GM12878 (cell line): ENCODE results near the gene TEPSIN. TPM values are rescaled to one million over a fixed set of nuclear protein-coding genes. Genes with fewer than 3 reads are reported as not detected.

ENCODE experiments used
- ATAC-seq: fragments of 200-7000 bp; cut with Tn5 transposase; 3 replicates; pipeline ENCODE4 v1.9.1; 2020; ENCODE audit warnings: mild to moderate bottlenecking, moderate library complexity
- BruUV-seq: library from RNA; stranded (reverse); fragments of 400-500 nt; replicated peaks from 2 replicates; lab custom pipeline; 2021; lab: Mats Ljungman, UMichigan
- CTCF ChIA-PET: fragments of 300-600 bp; sonication (Branson Sonifier 250); formaldehyde crosslinking; extraction: SDS; loops from one replicate; lab custom pipeline; 2021; ENCODE audit warnings: inconsistent platforms; lab: Yijun Ruan, JAX
- POLR2A ChIA-PET: fragments of 350-600 bp; formaldehyde crosslinking; extraction: SDS; loops from one replicate; lab custom pipeline; 2021; ENCODE audit warnings: inconsistent platforms; lab: Charles Lee
- RAD21 ChIA-PET: fragments of 300-600 bp; sonication (Branson Sonifier 250); formaldehyde crosslinking; loops from one replicate; lab custom pipeline; 2023; ENCODE audit warnings: antibody characterized with exemption; ENCODE audit not compliant: unreplicated experiment; lab: Charles Lee
- SMC1A ChIA-PET: fragments of 300-600 bp; sonication (Branson Sonifier 250); formaldehyde crosslinking; loops from one replicate; lab custom pipeline; 2023; ENCODE audit not compliant: unreplicated experiment, uncharacterized antibody; lab: Charles Lee
- DNase-seq: peaks from one replicate; pipeline ENCODE4 v3.0.0-alpha.2; 2011; ENCODE audit warnings: low read depth, low spot score
- FAIRE-seq: peaks from 3 replicates; lab custom pipeline; 2011; peaks lifted over from hg19 to GRCh38; lab: Jason Lieb, UNC
- H2AFZ ChIP-seq: 2 replicates; pipeline ENCODE4 v1.6.0; 2011; ENCODE audit warnings: low read depth, low read length, control low read depth; ENCODE audit not compliant: control insufficient read depth
- H3K27ac ChIP-seq: 2 replicates; pipeline ENCODE4 v1.5.1; 2011; ENCODE audit warnings: control low read depth; ENCODE audit not compliant: control insufficient read depth, insufficient read depth
- H3K27me3 ChIP-seq, 2 experiments: replicated peaks in 1 of 2; 2 replicates each; pipeline versions ENCODE4 v1.6.0 to v1.6.1; 2011; ENCODE audit warnings: low read length in 1 of 2; ENCODE audit not compliant: control insufficient read depth in 2 of 2, insufficient read depth in 2 of 2
- H3K36me3 ChIP-seq, 2 experiments: 2 replicates each; pipeline ENCODE4 v1.5.1; 2011; ENCODE audit warnings: low read length in 1 of 2; ENCODE audit not compliant: control insufficient read depth in 2 of 2, insufficient read depth in 2 of 2
- H3K4me1 ChIP-seq: 2 replicates; pipeline ENCODE4 v1.6.1; 2011; ENCODE audit warnings: mild to moderate bottlenecking, low read length, moderate library complexity, mixed read lengths; ENCODE audit not compliant: control insufficient read depth, insufficient read depth
- H3K4me2 ChIP-seq: 2 replicates; pipeline ENCODE4 v1.6.0; 2011; ENCODE audit warnings: control low read depth; ENCODE audit not compliant: control insufficient read depth, insufficient read depth
- H3K4me3 ChIP-seq: fragments of 200-600 bp; sonication (generic); 2 replicates; pipeline ENCODE4 v1.5.1; 2016
- H3K79me2 ChIP-seq: 2 replicates; pipeline ENCODE4 v1.6.0; 2011; ENCODE audit warnings: low read length; ENCODE audit not compliant: control insufficient read depth, insufficient read depth
- H3K9ac ChIP-seq: 2 replicates; pipeline ENCODE4 v1.8.0; 2011; ENCODE audit warnings: low read length, control low read depth, mixed read lengths; ENCODE audit not compliant: control insufficient read depth, insufficient read depth
- H3K9me3 ChIP-seq: replicated peaks from 3 replicates; pipeline ENCODE4 v1.5.1; 2011; ENCODE audit warnings: mild to moderate bottlenecking, low read length; ENCODE audit not compliant: control insufficient read depth, insufficient read depth
- H4K20me1 ChIP-seq: 2 replicates; pipeline ENCODE4 v1.6.0; 2011; ENCODE audit not compliant: control insufficient read depth, insufficient read depth
- CBX5 ChIP-seq: sonication (generic); IDR thresholded peaks from 2 replicates; pipeline ENCODE4 v1.6.1; 2016; ENCODE audit warnings: low read depth, moderate library complexity, mild to moderate bottlenecking, inconsistent platforms
- DPF2 ChIP-seq: fragments of 450-650 bp; IDR thresholded peaks from 2 replicates; pipeline ENCODE4 v1.6.1; 2017; ENCODE audit warnings: mild to moderate bottlenecking
- E2F4 ChIP-seq: IDR thresholded peaks from 2 replicates; pipeline ENCODE4 v1.6.1; 2012; ENCODE audit warnings: low read depth, low read length, improper control_type of control experiment
- MYB ChIP-seq: fragments of 150-350 bp; IDR thresholded peaks from 2 replicates; pipeline ENCODE4 v1.6.1; 2014; ENCODE audit warnings: mild to moderate bottlenecking, low read depth, low read length, borderline replicate concordance
- PBX3 ChIP-seq: IDR thresholded peaks from 2 replicates; pipeline ENCODE4 v1.6.1; 2011; ENCODE audit warnings: mild to moderate bottlenecking, low read depth, low read length, moderate library complexity; ENCODE audit not compliant: insufficient replicate concordance
- REST ChIP-seq: IDR thresholded peaks from 2 replicates; pipeline ENCODE4 v1.6.1; 2012; ENCODE audit warnings: mild to moderate bottlenecking, low read depth, low read length
- SMAD5 ChIP-seq: IDR thresholded peaks from 2 replicates; pipeline ENCODE4 v1.6.1; 2016; ENCODE audit warnings: antibody characterized with exemption, low read depth
- SMARCA5 ChIP-seq: fragments of 450-650 bp; IDR thresholded peaks from 2 replicates; pipeline ENCODE4 v1.6.1; 2017; ENCODE audit warnings: mild to moderate bottlenecking
- WGBS: methylation state at CpG from one replicate; pipeline ENCODE4 v1.1.6; 2016; ENCODE audit warnings: low lambda C conversion rate; ENCODE audit not compliant: insufficient replicate concordance, insufficient coverage; ENCODE audit errors: missing lambda C conversion rate; 5-methylcytosine and 5-hydroxymethylcytosine counted together
- in situ Hi-C: fragments of 300-500 bp; cut with MboI; formaldehyde crosslinking; loops from 9 replicates; pipeline ENCODE4 v1.14.3; 2018; ENCODE audit warnings: mixed read lengths
- intact Hi-C: fragments of 100-400 bp; cut with micrococcal nuclease; formaldehyde crosslinking; loops from one replicate; pipeline ENCODE4 v1.14.2; 2022; ENCODE audit not compliant: unreplicated experiment
- polyA plus RNA-seq, 11 experiments: library from polyadenylated mRNA; depleted of rRNA in 4 of 11; unstranded in 6 of 11; stranded (reverse) in 5 of 11; fragments of >200 nt; fragmentation: Nextera tagmentation in 4 of 11; fragmentation: Illumina TruSeq in 1 of 11; extraction: Ambion mirVana in 4 of 11; extraction: Trizol in 1 of 11; gene quantifications; 1 replicate in 1 of 11; 2 replicates in 10 of 11; pipeline versions ENCODE4 v1.2.1 to v1.2.3, GENCODE V29; 2011 to 2016; ENCODE audit warnings: inconsistent platforms in 2 of 11, missing spikeins in 2 of 11, low read depth in 1 of 11
- total RNA-seq, 4 experiments: library from RNA; depleted of rRNA in 3 of 4; stranded (reverse); fragments of >200 nt in 3 of 4; fragmentation: Illumina TruSeq in 1 of 4; extraction: Trizol in 1 of 4; gene quantifications; 2 replicates each; pipeline versions ENCODE4 v1.2.1 to v1.2.3, GENCODE V29; 2013 to 2021

TEPSIN gene
- total and polyA plus RNA-seq, 10 of the 15 experiments (the other 5 are each of a cell fraction or from before 2014, with no cell fraction given): 0.87 to 36.7 (median 5.3) TPM

GRCh38 chr17:81182596-81182995, 56.3 kb downstream of the TEPSIN start:
- no peak overlapping the region for H2AFZ ChIP-seq
- ChIA-PET SMC1A (no interaction called here), POLR2A (no interaction called here), RAD21 (no interaction called here), CTCF (no interaction called here)
- in situ Hi-C loops: no loop called here
- H3K27ac ChIP-seq: no peak overlapping the region
- no peaks in the 10 kb centered on the region for H3K27me3 ChIP-seq
- no peak overlapping the region for H3K9ac ChIP-seq
- no peaks in the 10 kb centered on the region for H3K36me3 ChIP-seq
- intact Hi-C loops: no loop called here
- DNase-seq: no peak
- no TSS peak for BruUV-seq
- H3K4me2 ChIP-seq: no peak overlapping the region
- H3K79me2 ChIP-seq: no peaks in the 10 kb centered on the region
- FAIRE-seq: no peak
- H3K4me3 ChIP-seq: no peak overlapping the region
- ATAC-seq: no peak
- H3K4me1 ChIP-seq: no peaks in the 10 kb centered on the region
- no peaks in the 10 kb centered on the region for H3K9me3 ChIP-seq
- TF ChIP-seq REST: no peak
- no peak for TF ChIP-seq E2F4
- no peak for TF ChIP-seq MYB
- TF ChIP-seq PBX3: no peak
- TF ChIP-seq CBX5: no peak
- TF ChIP-seq DPF2: no peak
- no peak for TF ChIP-seq SMARCA5
- no peak for TF ChIP-seq SMAD5
- 23% methylated on average over 5 of the region's 5 CpGs for WGBS
- no peaks in the 10 kb centered on the region for H4K20me1 ChIP-seq
